HG02588 (cell line): ENCODE measurements around the gene SLC45A1.
"Not testable (repeated sequence)": the region's sequence is repeated elsewhere in the genome, so short reads cannot be mapped to it uniquely, and the experiment has no call there.

Experiments used
- ATAC-seq: cut with Tn5 transposase; IDR thresholded peaks from one replicate; pipeline ENCODE4 v1.9.1; 2021; ENCODE audit warnings: mild to moderate bottlenecking, moderate library complexity; ENCODE audit not compliant: unreplicated experiment

The SLC45A1 gene

DNA sequence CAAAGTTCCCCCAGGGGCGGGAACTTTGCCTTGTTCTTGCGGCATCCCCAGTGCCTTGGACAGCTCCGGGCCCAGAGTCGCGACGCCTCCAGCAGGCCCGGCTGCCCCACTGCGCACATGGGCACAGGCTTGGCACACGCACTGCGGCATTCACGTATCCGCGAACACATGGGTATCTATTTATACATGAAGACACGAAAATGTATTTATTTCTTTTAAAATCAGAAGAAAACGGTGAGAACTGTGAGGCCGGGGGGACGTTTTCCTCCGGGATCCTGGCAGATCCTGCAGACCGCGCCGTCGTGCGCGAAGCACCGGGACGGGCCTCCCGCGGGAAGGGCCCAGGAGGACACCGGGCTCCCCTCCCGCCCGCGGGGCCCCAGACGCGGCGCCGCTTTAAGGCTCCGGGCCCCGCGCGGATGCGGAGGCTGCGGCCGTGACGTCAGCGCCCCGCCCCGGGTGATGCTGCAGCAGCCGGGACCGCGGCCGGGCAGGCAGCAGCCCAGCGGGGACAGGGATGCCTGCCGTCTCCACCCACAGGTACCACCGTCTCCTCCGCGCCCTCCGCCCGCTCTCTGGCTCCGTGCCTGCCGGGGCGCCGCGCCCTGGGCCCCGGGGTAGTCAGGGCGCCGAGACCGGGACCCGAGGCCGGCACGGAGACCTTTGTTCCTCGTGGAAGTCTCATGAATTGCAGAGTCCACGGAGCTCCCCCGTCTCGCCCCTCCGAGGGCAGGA lies at the start of gene SLC45A1:
TSS of gene SLC45A1 (plus strand) at position 468 of the 735 bp plus-strand sequence. CDS start 6,216 bp downstream, outside the sequence.
- no peak for ATAC-seq

DNA sequence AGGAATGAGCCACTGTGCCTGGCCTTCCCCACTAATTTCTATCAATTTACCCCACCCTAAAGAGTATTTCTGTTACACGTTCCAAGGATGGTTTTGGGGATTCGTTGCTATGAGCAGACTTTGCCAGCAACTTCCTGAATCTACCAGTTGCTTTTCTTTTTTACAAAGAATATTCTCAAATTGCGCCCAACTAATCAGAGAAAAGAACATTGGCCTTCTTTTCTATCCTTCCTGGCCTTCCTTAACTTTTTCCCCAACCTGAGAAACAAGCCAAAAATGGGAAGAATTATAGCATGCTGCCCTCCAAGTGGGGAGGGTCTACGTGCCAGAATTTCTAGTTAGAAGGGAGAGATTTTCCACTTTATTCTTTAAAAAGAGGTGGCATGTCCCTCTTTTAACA lies 44.9 kb upstream of the SLC45A1 start:
- no peak for ATAC-seq

DNA sequence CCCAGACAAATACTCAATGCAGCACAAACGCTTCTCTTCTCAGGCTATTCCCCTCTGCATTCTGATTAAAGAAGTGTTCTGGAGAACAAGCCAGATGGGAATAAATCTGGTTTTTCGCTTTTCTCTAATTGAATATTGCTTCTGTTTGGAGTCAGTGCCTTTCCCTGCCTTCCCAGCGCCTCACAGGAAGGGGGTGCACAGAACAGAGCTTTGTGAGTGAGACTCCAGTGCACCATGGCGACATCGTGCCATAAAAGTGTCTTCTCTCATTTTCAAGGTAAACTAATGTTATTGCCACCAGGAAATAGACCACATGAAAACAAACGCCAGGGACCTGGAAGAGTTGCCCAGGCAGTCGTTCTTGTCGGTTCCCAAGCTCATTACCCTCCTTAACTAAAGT lies 43.6 kb upstream of the SLC45A1 start:
- no peak for ATAC-seq

DNA sequence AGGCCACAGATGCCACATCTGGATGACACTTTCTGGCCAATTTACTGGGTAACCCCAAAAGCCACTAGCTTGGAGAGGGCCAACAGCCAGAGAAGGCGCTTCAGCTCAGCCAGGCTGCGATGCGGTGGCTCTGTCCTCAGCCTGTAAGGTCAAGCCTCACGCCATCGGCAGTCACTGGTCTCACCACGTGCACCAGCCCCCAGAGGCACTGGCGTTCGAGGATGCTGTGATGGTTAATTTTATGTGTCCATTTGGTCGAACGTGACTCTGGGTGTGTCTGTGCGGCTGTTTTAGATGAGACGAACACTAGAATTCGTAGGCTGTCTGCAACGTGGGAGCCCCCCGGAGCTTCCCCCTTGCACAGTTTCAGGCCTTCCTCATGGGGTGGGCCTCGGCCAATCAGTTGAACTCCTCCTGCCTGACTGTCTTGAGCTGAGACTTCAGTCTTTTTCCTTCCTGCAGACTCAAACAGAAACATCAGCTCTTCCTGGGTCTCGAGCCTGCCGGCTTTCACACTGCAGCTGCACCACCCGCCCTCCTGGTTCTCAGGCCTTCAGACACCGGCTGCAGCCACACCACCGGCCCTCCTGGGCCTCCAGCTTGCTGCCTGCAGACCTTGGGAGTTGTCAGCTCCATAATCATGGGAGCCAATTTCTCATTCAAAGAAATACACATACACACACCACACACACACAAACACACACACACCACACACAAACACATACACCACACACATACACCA lies 41.6 kb upstream of the SLC45A1 start:
- ATAC-seq = no peak

DNA sequence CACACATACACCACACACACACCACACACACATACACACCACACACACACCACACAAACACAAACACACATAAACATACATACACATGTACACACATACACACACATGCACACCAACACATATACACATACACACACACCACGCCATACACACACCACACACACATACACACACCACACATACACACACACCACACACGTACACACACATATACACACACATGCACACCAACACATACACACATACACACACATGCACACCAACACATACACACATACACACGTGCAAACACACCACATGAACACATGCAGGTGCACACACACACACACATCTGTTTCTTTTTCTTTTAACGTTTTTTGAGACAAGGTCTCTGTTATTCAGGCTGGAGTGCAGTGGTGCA lies 41.0 kb upstream of the SLC45A1 start:
- ATAC-seq = no peak

DNA sequence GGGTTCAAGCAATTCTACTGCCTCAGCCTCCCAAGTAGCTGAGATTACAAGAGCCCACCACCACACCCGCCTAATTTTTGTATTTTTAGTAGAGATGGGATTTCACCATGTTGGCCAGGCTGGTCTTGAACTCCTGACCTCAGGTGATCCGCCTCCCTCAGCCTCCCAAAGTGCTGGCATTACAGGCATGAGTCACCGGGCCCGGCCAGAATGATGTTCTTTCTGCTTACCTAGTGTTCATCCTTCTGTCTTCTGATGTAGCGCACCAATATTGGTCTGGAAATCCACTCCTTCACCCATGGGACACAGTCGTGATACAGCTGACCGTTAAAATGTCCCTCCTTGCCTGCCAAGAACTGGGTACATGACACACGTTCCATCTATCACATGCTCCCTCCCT lies 39.2 kb upstream of the SLC45A1 start:
- not testable (repeated sequence) for ATAC-seq

DNA sequence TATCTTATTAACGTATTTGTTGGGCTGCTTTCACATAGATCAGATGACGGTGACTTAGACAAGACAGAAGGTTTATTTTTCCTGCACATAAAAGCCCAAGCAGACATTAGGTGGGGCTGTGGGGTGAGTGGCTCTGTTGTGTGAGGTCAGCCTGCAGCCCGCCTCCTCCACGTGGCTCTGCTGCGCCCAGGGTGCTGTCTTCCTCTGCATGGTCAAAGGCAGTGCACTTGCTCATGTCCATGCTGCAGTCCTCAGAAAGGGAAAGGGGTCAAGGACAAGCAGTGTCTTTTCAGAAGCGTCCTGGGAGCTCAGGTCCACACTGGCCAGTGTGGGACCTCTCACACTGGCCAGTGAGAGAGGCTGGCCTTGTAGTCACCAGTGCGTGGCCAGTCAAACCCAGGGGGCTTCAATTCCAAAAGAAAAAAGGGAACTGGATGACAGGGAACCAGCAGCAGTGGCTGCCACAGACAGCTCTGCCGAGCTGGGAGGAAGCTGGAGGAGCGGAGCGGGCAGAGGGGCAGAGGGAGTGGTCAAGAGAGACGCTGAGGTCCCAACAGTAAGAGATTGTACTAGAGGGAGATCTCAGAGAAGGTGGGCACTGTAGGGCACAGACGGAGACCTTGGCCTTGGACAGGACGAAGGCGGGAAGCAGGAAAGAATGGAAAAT lies 35.9 kb upstream of the SLC45A1 start:
- ATAC-seq = no peak

DNA sequence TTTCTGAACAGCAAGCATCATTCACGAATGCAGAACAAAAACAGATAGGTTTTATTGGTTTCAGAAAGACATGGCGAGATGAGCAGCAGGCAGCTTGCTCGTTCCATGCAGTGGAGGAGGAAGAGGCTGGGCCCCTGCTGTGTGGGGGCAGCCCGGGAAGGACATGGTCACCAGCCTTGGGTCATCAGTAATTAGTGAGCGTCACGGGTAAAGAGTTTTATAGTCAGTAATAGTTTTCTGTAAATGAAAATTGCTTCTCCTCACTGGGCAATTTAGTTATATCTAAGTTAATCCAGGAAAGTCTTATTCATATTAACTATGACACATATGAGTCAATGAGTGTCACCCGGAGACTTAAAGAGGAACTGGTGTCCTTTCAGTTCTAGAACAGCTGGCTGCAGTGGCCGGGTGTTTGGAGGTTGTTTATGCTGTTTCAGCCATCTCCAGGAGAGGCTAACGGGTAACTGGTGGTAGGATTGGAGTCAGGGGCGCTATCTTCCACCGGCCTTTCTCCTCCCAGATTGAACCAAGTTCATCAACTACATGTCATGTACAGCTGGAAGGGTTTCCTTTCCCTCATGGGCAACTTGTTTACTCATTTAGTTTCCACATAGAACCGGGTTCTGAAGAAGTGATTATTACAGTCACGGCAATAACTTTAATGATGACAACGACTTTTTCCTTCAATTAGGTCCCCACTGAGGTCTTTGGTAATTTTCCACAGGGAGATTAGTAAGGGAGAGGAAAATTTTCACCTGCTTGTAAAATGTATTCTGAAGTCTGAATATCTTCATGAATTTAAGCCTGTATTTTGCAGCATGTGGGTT lies 34.6 kb upstream of the SLC45A1 start:
- ATAC-seq = peak; percentile 95

DNA sequence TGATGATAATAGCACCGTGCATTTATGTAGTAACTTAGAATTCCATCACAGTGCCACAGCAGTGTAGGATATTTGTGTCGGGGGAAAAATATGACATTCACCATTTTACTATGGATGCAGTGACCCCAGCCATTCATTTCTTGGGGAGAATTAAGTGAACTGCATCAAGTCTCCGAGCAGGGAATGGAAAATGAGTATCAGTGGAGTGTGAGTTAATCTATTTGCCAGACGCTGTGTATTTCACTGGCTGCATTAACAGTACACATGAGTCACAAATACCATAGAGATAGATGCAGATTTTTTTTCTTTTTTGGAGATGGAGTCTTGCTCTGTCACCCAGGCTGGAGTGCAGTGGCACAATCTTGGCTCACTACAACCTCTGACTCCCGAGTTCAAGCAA lies 33.8 kb upstream of the SLC45A1 start:
- ATAC-seq = no peak

DNA sequence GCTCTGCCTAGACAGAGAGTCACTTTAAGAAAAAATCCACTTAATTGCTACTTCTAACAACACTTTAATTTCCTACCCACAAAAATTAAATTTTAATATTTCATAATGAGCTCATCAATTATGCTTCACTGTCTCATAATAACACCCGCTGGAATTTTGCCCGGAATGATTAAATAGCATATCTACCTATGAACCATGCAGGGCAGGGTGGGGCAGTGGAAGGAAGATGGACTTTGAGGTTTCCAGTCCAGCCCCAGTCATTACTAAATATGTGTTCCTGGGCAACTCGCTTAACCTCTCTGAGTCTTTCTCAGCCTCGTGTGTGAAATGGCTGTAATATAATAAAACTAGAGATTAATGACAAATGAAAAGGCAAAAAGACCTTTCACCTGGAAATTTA lies 32.8 kb upstream of the SLC45A1 start:
- no peak for ATAC-seq

DNA sequence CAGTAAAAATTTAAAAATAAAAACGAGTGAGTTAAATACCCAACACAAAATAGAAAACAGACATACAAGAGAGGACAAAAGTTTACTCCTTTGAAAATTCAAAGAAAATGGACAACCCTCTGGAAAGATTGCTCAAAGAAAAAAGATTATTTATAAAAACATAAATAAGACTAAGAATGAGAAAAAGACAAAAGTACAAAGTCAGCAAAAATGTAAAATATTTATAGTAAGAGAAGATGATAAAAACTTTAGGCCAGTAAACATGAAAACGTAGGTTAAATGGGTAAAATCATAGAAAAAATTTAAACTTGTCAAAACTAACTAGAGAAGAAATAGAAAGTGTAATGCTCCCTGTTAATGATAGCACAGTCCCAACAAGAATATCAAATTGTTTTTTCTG lies 31.9 kb upstream of the SLC45A1 start:
- no peak for ATAC-seq

DNA sequence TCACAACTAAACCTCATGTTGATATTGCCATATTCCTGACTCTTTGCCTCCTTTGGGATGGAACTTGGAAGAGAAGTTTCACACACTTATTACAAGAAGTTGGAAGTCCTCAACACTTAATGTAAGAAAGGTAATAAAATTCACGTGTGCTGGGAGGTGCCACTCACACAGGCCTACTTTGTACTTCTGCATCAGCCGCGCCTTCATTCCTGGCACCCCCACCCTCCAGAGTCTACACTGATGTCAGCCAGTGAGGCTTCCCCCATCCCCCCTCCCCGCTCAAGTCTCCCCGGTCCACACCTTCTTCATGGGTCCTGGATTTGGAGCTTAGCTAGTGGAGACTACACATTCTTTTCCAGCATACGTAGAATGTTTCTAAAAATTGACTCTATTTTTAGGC lies 24.8 kb upstream of the SLC45A1 start:
- no peak for ATAC-seq

DNA sequence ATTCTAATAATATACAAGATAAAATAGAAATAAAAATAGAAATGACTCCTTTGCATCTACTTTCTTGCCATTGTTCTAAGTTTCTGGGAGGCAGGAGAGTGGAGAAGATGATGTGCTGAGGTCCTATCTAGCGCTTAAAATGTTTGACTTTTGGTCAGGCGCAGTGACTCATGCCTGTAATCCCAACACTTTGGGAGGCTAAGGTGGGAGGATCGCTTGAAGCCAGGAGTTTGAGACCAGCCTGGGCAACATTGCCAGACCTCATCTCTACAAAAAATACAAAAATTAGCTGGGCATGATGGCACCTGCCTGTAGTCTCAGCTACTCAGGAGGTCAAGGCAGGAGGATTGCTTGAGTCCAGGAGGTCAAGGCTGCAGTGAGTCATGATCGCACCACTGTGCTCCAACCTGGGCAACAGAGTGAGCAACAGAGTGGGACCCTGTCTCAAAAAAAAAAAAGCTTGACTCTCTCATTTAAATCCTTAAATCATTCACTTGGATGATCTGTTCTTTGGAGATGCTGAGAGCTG lies 24.2 kb upstream of the SLC45A1 start:
- ATAC-seq = no peak

DNA sequence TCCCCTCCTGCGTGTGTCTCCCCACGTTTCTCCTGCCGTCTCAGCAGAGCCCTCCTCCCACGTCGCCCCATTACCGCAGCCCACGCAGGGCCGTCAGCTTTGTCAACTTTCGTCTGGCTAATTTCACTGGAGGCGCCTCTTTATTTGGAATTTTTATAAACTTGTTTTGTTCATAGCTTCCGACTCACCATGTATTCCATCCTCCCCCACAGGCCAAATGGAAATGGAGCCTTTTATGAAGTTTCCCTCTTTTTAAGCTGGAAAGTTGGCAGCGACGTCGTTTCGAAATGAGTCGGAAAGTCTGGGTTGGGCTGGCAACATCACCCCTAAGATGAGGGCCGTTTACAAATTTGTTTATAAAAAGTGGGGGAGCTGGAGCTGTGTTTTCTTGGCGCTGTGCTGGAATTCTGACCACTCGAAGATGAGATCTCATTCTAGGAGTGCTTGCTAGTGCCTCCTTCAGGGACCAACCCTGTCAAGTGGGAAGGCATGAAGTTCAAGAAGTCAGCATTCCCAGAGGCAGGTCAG lies 23.7 kb upstream of the SLC45A1 start:
- ATAC-seq = no peak

DNA sequence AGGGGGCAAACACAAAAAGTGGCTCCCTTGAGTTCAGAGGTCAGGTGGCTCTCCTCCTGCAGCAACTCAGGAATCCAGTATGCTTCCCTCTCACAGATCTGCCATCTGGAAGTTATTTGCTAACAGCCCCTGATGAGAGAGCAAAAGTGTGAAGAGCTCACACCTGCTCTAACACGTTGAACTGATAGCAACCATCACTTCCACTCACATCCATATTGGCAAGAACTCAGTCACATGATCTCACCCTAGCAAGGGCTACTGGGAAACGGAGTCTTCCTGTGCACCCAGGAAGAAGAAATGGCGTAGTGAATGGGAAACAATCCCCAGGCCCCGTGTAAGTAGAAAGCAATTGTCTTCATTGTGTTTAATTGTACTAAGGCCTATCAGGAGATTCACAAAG lies 20.7 kb upstream of the SLC45A1 start:
- no peak for ATAC-seq

DNA sequence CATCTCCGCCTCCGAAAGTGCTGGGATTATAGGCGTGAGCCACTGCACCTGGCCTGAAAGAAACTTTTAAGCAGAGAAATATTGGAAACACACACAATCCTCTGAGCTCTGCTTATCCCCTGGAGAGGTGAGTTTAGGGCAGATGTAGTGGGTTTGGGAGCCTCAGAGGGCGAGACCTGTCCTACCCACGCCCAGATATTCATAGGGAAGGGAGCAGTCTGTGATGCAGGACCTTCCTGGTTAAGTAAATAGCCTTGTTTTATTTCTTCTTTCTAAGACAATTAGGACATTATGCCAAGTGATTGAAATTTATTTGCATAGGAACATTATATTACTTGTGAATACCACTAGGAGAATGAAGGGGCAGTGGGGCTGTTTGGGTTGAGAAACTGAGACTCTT lies 18.0 kb upstream of the SLC45A1 start:
- no peak for ATAC-seq

DNA sequence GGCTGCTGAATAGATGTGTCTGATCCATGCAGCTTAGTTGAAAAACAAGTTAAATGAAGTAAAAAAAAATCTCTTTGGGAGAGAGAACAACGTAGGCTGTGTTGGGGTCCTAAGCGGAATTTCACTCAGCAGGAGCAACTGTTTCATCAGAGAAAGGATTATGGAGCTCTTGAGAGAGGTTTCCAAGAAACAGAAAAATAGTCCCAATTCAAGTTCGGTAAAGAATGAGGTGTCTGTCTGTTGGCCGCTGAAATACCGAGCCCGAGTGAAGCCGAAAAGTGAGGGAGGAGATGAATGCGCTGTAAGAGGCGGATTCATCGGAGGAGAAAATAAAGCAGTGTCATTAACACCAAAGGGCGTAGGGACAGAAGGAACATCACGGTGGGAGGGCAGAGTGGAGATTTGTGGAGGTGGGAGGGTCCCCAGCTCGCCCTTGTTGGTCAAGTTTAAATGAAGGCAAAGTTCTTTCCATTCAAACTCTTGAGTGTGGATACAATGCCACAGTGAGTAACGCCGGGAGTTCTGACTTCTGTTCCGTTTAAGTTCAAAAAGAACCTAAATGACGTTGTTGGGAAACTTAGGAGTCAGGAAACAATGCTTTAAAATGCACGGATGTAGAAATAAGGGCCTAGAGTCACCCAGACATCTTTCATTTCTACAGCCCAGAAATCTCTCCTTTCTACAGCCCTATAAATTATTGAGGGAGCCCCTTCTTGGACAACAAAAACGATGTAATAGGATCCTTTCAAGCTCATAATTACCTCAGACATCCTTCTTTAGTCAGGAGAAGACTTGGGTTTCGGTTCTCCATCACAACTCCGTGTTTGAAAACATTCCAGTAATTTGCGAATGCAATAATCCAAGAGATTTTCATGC lies 15.6 kb upstream of the SLC45A1 start:
- ATAC-seq = no peak

DNA sequence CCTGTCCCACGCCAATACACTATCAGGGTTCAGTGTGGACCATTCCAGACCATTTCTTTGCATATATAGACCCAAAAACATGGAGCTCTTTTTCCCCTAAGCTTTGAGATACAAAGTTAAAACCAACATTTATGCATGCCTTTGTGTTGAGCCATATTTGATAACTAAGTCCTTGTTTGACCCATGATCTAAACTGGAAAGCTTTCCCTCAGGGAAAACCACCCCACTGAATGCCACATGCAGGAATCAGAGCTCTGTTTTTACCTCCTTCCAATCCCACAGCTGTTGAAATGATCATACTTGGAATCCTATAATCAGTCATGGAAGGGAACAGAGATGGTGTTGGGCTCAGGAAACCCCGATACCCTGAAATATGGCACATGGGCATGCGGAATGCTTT lies 14.8 kb upstream of the SLC45A1 start:
- ATAC-seq = no peak

DNA sequence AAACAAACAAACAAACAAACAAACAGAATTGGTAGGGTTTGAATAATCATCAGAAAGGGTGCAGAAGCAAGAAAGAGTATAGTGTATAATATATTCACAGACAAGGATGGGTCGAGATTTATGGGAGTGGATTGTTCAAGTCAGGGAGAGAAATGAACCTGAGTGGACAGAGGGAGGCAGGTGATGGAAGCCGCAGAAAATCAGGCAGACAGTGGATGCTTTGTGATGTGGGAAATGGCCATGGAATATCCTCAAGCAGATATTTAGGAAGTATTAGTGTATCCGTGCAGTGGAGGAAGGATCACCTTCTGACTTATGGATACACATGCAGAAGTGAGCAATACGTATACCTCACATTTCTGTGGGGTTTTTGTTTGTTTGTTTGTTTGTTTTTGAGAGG lies 14.0 kb upstream of the SLC45A1 start:
- no peak for ATAC-seq

DNA sequence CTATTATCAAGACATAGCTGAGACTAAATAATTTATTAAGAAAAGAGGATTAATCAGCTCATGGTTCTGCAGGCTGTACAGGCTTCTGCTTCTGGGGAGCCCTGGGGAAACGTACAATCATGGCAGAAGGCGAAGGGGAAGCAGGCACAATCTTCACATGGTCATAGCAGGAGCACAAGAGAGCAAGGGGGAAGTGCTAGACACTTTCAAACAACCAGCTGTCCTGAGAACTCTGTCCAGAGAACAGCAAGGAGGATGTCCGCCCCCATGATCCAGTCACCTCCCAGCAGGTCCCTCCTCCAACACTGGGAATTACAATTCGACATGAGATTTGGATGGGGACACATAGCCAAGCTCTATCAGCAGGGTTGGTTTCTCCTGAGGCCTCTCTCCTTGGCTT lies 10.3 kb upstream of the SLC45A1 start:
- ATAC-seq = no peak
